Ovary (tissue), 3 donors: ENCODE data around the gene HDLBP.

Experiments
- POLR2A ChIP-seq: fragments of 450-650 bp; IDR thresholded peaks from one replicate; pipeline ENCODE4 v1.6.1; 2017; ENCODE audit warnings: antibody characterized with exemption, mild to moderate bottlenecking, moderate library complexity
- TF ChIP-seq, protein P1 (sequence below), 3 donors: fragments of 450-650 bp in 2 of 3; fragments of 200-600 bp in 1 of 3; IDR thresholded peaks; one replicate each; pipeline versions ENCODE4 v1.5.1 to v1.8.0; 2016 to 2022; ENCODE audit warnings: antibody characterized with exemption in 3 of 3, mild to moderate bottlenecking in 1 of 3
- donor health status: DM: no; HTN: no; CAD: no.

DNA sequence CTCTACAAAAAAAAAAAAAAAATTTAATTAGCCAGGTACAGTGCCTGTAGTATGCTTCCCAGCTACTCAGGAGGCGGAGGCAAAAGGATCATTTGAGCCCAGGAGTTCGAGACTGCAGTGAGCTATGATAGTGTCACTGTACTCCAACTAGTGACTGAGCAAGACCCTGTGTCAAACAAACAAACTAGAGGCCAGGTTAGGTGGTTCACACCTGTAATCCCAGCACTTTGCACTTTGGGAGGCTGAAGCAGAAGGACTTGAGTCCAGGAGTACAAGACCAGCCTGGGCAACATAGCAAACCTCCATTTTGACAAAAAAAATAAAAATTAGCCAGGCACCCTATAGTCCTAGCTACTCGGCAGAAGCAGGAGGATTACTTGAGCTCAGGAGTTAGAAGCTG lies 13.4 kb downstream of the HDLBP start:
- no peak for TF ChIP-seq POLR2A
- TF ChIP-seq, protein P1, sequence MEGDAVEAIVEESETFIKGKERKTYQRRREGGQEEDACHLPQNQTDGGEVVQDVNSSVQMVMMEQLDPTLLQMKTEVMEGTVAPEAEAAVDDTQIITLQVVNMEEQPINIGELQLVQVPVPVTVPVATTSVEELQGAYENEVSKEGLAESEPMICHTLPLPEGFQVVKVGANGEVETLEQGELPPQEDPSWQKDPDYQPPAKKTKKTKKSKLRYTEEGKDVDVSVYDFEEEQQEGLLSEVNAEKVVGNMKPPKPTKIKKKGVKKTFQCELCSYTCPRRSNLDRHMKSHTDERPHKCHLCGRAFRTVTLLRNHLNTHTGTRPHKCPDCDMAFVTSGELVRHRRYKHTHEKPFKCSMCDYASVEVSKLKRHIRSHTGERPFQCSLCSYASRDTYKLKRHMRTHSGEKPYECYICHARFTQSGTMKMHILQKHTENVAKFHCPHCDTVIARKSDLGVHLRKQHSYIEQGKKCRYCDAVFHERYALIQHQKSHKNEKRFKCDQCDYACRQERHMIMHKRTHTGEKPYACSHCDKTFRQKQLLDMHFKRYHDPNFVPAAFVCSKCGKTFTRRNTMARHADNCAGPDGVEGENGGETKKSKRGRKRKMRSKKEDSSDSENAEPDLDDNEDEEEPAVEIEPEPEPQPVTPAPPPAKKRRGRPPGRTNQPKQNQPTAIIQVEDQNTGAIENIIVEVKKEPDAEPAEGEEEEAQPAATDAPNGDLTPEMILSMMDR (IDR thresholded peaks at IDR 0.05): no peak
